ENCODE data around the gene TMPRSS4. TPM values are rescaled to one million over a fixed set of nuclear protein-coding genes. Genes with fewer than 3 reads are reported as not detected.

Gene TMPRSS4
- total and polyA plus RNA-seq, 9 of the 15 experiments (the other 6 are each of a cell fraction or from before 2014, with no cell fraction given) = 4.0 to 10.0 (median 5.6) TPM

DNA sequence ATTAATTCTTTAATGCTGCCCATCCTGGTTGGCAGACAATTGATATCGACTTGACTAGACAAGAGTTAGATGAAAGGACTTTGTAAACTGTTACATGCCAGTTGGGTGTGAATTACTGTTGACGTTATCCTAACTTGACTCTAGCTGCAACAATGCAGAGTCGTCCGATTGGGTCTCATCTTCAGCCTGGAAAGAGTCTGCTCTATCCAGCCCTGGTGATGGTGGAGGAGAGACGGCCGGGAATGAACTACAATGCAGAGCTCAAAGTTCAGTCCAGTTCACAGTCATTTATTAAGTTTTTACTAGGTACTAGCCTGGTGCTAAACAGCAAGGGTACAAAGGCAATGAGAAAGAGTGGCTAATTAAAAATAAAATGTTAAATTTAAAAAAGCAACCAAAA, 14.8 kb downstream of the TMPRSS4 start (continued):
- TF ChIP-seq ZNF277 (CRISPR knock-in tag; IDR thresholded peaks at IDR 0.05; ENCODE audit: borderline replicate concordance) (no peak), POLR3G (IDR thresholded peaks at IDR 0.05; ENCODE audit: extremely low read depth, insufficient read length, insufficient replicate concordance) (no peak)
- TF ChIP-seq, protein P1, sequence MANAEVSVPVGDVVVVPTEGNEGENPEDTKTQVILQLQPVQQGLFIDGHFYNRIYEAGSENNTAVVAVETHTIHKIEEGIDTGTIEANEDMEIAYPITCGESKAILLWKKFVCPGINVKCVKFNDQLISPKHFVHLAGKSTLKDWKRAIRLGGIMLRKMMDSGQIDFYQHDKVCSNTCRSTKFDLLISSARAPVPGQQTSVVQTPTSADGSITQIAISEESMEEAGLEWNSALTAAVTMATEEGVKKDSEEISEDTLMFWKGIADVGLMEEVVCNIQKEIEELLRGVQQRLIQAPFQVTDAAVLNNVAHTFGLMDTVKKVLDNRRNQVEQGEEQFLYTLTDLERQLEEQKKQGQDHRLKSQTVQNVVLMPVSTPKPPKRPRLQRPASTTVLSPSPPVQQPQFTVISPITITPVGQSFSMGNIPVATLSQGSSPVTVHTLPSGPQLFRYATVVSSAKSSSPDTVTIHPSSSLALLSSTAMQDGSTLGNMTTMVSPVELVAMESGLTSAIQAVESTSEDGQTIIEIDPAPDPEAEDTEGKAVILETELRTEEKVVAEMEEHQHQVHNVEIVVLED (CRISPR knock-in tag; IDR thresholded peaks at IDR 0.05) = no peak

DNA sequence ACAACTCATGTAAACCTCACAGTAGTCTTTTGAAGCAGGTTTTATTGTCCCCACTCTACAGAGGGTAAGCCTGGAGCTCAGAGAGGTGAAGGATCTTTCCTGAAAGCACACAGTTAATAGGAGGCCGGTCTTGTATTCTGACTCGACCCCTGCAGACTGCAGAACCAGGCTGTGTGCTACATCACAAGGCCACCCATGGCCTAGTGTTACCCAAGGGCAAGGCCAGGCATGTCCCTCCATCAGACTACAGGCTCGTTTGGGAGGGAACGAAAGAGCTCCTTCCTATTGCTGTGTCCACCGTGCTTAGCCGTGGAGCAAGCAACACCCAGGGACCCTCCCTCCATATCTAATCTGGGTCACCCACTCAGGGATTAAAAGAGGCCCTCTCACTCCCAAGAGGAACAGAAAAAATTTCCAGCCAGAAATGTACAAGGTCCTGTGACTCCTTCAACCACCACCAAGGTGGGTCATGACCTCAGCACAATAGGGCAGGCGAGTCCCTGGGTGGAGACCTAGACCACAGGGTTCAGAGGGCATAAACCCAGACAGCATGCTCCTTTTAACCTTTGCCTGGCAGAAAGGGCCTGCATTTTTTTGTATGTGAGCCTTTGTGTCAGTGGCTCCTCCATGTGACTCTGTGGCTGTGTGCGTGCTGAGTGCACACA, 16.2 kb downstream of the TMPRSS4 start:
- POLR2A ChIA-PET = interaction anchor here (1.2 to 1.4 kb wide), 3 partner anchors 10 to 21 kb away, joined by 3 to 8 read pairs (median 3); no protein-coding TSS in a partner anchor
- Histone ChIP-seq H3K4me3 (no peak overlapping the region), H3K79me2 (ENCODE audit: control insufficient read depth, insufficient read depth, low read length) (no peaks in the 10 kb centered on the region), H3K27me3 (ENCODE audit: control insufficient read depth in 2 of 2, insufficient read depth in 2 of 2, low read length in 2 of 2) (peaks cover 0 to 3% of the 10 kb centered on the region in 2 experiments; a peak in 1 of 5 replicates), H4K20me1 (replicated peaks; ENCODE audit: control insufficient read depth, insufficient read depth, low read length) (no peaks in the 10 kb centered on the region), H3K9me3 (replicated peaks; ENCODE audit: control insufficient read depth, insufficient read depth, low read depth, low read length) (no peaks in the 10 kb centered on the region), H3K36me3 (ENCODE audit: control insufficient read depth, insufficient read depth, low read length) (no peaks in the 10 kb centered on the region), H3K9me1 (ENCODE audit: control insufficient read depth, insufficient read depth, low read length) (no peaks in the 10 kb centered on the region), H3K4me1 (replicated peaks in 1 of 2; ENCODE audit: control insufficient read depth in 2 of 2, insufficient read depth in 2 of 2, low read length in 2 of 2) (peaks cover 5 to 8% of the 10 kb centered on the region in 2 experiments; a peak in 3 of 5 replicates), H3K4me2 (ENCODE audit: insufficient read depth, low read length) (no peak overlapping the region), H3K9ac (ENCODE audit: insufficient read depth in 1 of 2, low read depth in 2 of 2, low read length in 2 of 2) (peak overlapping the region in 1 of 2 experiments; percentile 70; a peak in 1 of 4 replicates), H2AFZ (ENCODE audit: low read depth, low read length) (peak overlapping the region; percentile 2; the same call in 1 of the 2 replicates), H3K27ac (ENCODE audit: extremely low read depth, low read depth, low read length) (no peak overlapping the region)
- FAIRE-seq = peak; percentile 75
- intact Hi-C loops (cut with micrococcal nuclease) = no loop called here
- 15% methylated on average over 8 of the region's 8 CpGs for WGBS (ENCODE audit: insufficient coverage, low coverage, missing lambda C conversion rate)
- peak; percentile 36 to 59 (median 51) for DNase-seq (ENCODE audit: extremely low read depth in 1 of 4, low spot score in 3 of 4)
- no TSS peak for BruUV-seq (replicated peaks)
- CTCF ChIA-PET (ENCODE audit: low intra/inter-chr PET ratio) = no interaction called here
- ATAC-seq = peak; percentile 65
- in situ Hi-C loops (cut with MboI) = no loop called here
- no peak for TF ChIP-seq MED1 (CRISPR knock-in tag; IDR thresholded peaks at IDR 0.05; ENCODE audit: borderline replicate concordance)
- TF ChIP-seq KLF16 (IDR thresholded peaks at IDR 0.05) = no peak
- peak; percentile 73 for TF ChIP-seq CBFA2T3 (IDR thresholded peaks at IDR 0.05)
- no peak for TF ChIP-seq ATF7 (IDR thresholded peaks at IDR 0.05)
- TF ChIP-seq POLR3G (IDR thresholded peaks at IDR 0.05; ENCODE audit: extremely low read depth, insufficient read length, insufficient replicate concordance) = no peak
- no peak for TF ChIP-seq ZNF584 (CRISPR knock-in tag; IDR thresholded peaks at IDR 0.05; ENCODE audit: low read depth)
- TF ChIP-seq SPI1 (IDR thresholded peaks at IDR 0.05; ENCODE audit: borderline replicate concordance, low read depth, low read length) = no peak
- no peak for TF ChIP-seq ZNF311 (CRISPR knock-in tag; IDR thresholded peaks at IDR 0.05)
- TF ChIP-seq, protein P2, sequence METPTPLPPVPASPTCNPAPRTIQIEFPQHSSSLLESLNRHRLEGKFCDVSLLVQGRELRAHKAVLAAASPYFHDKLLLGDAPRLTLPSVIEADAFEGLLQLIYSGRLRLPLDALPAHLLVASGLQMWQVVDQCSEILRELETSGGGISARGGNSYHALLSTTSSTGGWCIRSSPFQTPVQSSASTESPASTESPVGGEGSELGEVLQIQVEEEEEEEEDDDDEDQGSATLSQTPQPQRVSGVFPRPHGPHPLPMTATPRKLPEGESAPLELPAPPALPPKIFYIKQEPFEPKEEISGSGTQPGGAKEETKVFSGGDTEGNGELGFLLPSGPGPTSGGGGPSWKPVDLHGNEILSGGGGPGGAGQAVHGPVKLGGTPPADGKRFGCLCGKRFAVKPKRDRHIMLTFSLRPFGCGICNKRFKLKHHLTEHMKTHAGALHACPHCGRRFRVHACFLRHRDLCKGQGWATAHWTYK (CRISPR knock-in tag; IDR thresholded peaks at IDR 0.05) = no peak
- TF ChIP-seq CXXC5 (CRISPR knock-in tag; IDR thresholded peaks at IDR 0.05) = no peak
- TF ChIP-seq ZNF212 (CRISPR knock-in tag; IDR thresholded peaks at IDR 0.05) = no peak
- TF ChIP-seq SRSF9 (IDR thresholded peaks at IDR 0.05; ENCODE audit: borderline replicate concordance, low read depth, low read length) = no peak
- no peak for TF ChIP-seq CREB1 (IDR thresholded peaks at IDR 0.05)
- TF ChIP-seq CREB1 (CRISPR knock-in tag; IDR thresholded peaks at IDR 0.05) = no peak
